K562 (cell line): ENCODE results near the gene DIP2C. TPM values are rescaled to one million over a fixed set of nuclear protein-coding genes. Genes with fewer than 3 reads are reported as not detected.

Source experiments
- ATAC-seq: fragments of 200-7000 bp; cut with Tn5 transposase; 3 replicates; pipeline ENCODE4 v1.9.1; 2020; ENCODE audit warnings: moderate library complexity
- BruUV-seq: library from RNA; stranded (reverse); fragments of 400-500 nt; replicated peaks from 2 replicates; lab custom pipeline; 2021; lab: Mats Ljungman, UMichigan
- CTCF ChIA-PET: fragments of 300-600 bp; formaldehyde crosslinking; extraction: SDS; loops from one replicate; lab custom pipeline; 2021; ENCODE audit warnings: low intra/inter-chr PET ratio; lab: Yijun Ruan, JAX
- POLR2A ChIA-PET: fragments of 300-600, 350-650 bp; sonication (Branson Sonifier 250); formaldehyde crosslinking; extraction: SDS; loops from one replicate; lab custom pipeline; 2021; ENCODE audit warnings: antibody characterized with exemption, inconsistent platforms; lab: Yijun Ruan, JAX
- DNase-seq, 4 experiments: peaks; one replicate each; pipeline versions ENCODE4 v3.0.0 to v3.0.0-alpha.2; 2011 to 2018; ENCODE audit warnings: low spot score in 3 of 4, mixed read lengths in 3 of 4; ENCODE audit errors: extremely low read depth in 1 of 4
- FAIRE-seq: peaks from 2 replicates; lab custom pipeline; 2011; peaks lifted over from hg19 to GRCh38; lab: Jason Lieb, UNC
- H2AFZ ChIP-seq: 2 replicates; pipeline ENCODE4 v1.6.0; 2011; ENCODE audit warnings: low read depth, low read length, control low read depth, inconsistent platforms
- H3K27ac ChIP-seq: fragments of 200-600 bp; 3 replicates; pipeline ENCODE4 v1.8.0; 2011; ENCODE audit warnings: low read depth, mild to moderate bottlenecking, control low read depth, inconsistent platforms, low read length, moderate library complexity, mixed read lengths; ENCODE audit errors: extremely low read depth
- H3K27me3 ChIP-seq, 2 experiments: fragments of 300-600 bp in 1 of 2; 2 replicates in 1 of 2; 3 replicates in 1 of 2; pipeline versions ENCODE4 v1.6.0 to v1.8.0; 2011; ENCODE audit warnings: inconsistent platforms in 2 of 2, low read length in 2 of 2, mild to moderate bottlenecking in 1 of 2, mixed read lengths in 1 of 2, moderate library complexity in 1 of 2; ENCODE audit not compliant: control insufficient read depth in 2 of 2, insufficient read depth in 2 of 2
- H3K36me3 ChIP-seq: fragments of 300-600 bp; 3 replicates; pipeline ENCODE4 v1.8.0; 2011; ENCODE audit warnings: mild to moderate bottlenecking, low read length, inconsistent platforms; ENCODE audit not compliant: control insufficient read depth, insufficient read depth
- H3K4me1 ChIP-seq, 2 experiments: fragments of 200-600 bp in 1 of 2; replicated peaks in 1 of 2; 2 replicates in 1 of 2; 3 replicates in 1 of 2; pipeline versions ENCODE4 v1.5.1 to v1.8.0; 2011; ENCODE audit warnings: inconsistent platforms in 2 of 2, low read length in 2 of 2, mild to moderate bottlenecking in 1 of 2, mixed read lengths in 1 of 2, moderate library complexity in 1 of 2; ENCODE audit not compliant: control insufficient read depth in 2 of 2, insufficient read depth in 2 of 2
- H3K4me2 ChIP-seq: 2 replicates; pipeline ENCODE4 v1.6.1; 2011; ENCODE audit warnings: low read length, control low read depth, inconsistent platforms, mixed read lengths; ENCODE audit not compliant: insufficient read depth
- H3K4me3 ChIP-seq: fragments of 200-600 bp; sonication (generic), shearing (Covaris generic); 2 replicates; pipeline ENCODE4 v1.5.1; 2016; ENCODE audit warnings: control low read depth, inconsistent platforms
- H3K79me2 ChIP-seq: fragments of 200-600 bp; 3 replicates; pipeline ENCODE4 v1.8.0; 2011; ENCODE audit warnings: low read length, inconsistent platforms; ENCODE audit not compliant: control insufficient read depth, insufficient read depth
- H3K9ac ChIP-seq, 2 experiments: 2 replicates each; pipeline versions ENCODE4 v1.6.0 to v1.6.1; 2011; ENCODE audit warnings: low read depth in 2 of 2, low read length in 2 of 2, control low read depth in 1 of 2, inconsistent platforms in 1 of 2, mild to moderate bottlenecking in 1 of 2, mixed read lengths in 1 of 2; ENCODE audit not compliant: insufficient read depth in 1 of 2
- H3K9me1 ChIP-seq: one replicate; pipeline ENCODE4 v1.6.0; 2011; ENCODE audit warnings: inconsistent platforms, mild to moderate bottlenecking, low read length, moderate library complexity; ENCODE audit not compliant: control insufficient read depth, insufficient read depth
- H3K9me3 ChIP-seq: replicated peaks from 2 replicates; pipeline ENCODE4 v1.5.1; 2011; ENCODE audit warnings: low read depth, low read length, inconsistent platforms; ENCODE audit not compliant: control insufficient read depth, insufficient read depth
- H4K20me1 ChIP-seq: replicated peaks from 2 replicates; pipeline ENCODE4 v1.6.1; 2011; ENCODE audit warnings: low read length, inconsistent platforms, mixed read lengths; ENCODE audit not compliant: control insufficient read depth, insufficient read depth
- BRF1 ChIP-seq: IDR thresholded peaks from 3 replicates; pipeline ENCODE4 v1.6.1; 2011; ENCODE audit warnings: borderline replicate concordance, mild to moderate bottlenecking; ENCODE audit not compliant: insufficient read length; ENCODE audit errors: extremely low read depth
- CC2D1A ChIP-seq: fragments of 450-650 bp; IDR thresholded peaks from 2 replicates; pipeline ENCODE4 v1.6.1; 2017; ENCODE audit warnings: mild to moderate bottlenecking
- CXXC5 ChIP-seq: fragments of 250-450 bp; sonication (Bioruptor Pico); IDR thresholded peaks from 2 replicates; pipeline ENCODE4 v1.8.0; 2022; ENCODE audit warnings: inconsistent platforms, mild to moderate bottlenecking, moderate library complexity
- ERF ChIP-seq: fragments of 450-650 bp; formaldehyde crosslinking; IDR thresholded peaks from 2 replicates; pipeline ENCODE4 v1.4.0; 2020; ENCODE audit warnings: mild to moderate bottlenecking, mixed read lengths
- GTF2F1 ChIP-seq: IDR thresholded peaks from 2 replicates; pipeline ENCODE4 v1.6.1; 2011; ENCODE audit warnings: low read depth, low read length, improper control_type of control experiment
- JUN ChIP-seq, 2 experiments: sonication (generic) in 1 of 2; formaldehyde crosslinking in 1 of 2; IDR thresholded peaks; 2 replicates each; pipeline versions ENCODE4 v1.6.1 to v1.8.0; 2012 to 2022; ENCODE audit warnings: borderline replicate concordance in 2 of 2, mild to moderate bottlenecking in 2 of 2, improper control_type of control experiment in 1 of 2, low read depth in 1 of 2, low read length in 1 of 2, missing genetic modification reagents in 1 of 2
- NONO ChIP-seq, 2 experiments: fragments of 200-400 bp in 1 of 2; fragments of 450-650 bp in 1 of 2; formaldehyde crosslinking in 1 of 2; IDR thresholded peaks; 2 replicates each; pipeline ENCODE4 v1.6.1; 2017; ENCODE audit warnings: low read depth in 2 of 2, mild to moderate bottlenecking in 2 of 2, moderate library complexity in 2 of 2, low read length in 1 of 2
- POLR2A ChIP-seq: fragments of 450-650 bp; conservative IDR thresholded peaks from 2 replicates; pipeline ENCODE4 v1.6.1; 2016
- PTTG1 ChIP-seq: fragments of 450-650 bp; IDR thresholded peaks from 2 replicates; pipeline ENCODE4 v1.6.1; 2016; ENCODE audit warnings: low read depth, mild to moderate bottlenecking, missing genetic modification characterization, missing compliant biosample characterization
- RBFOX2 ChIP-seq: fragments of 200-400 bp; formaldehyde crosslinking; IDR thresholded peaks from 2 replicates; pipeline ENCODE4 v1.6.1; 2017; ENCODE audit warnings: low read depth, mild to moderate bottlenecking, low read length, moderate library complexity
- RBM25 ChIP-seq: fragments of 200-400 bp; formaldehyde crosslinking; IDR thresholded peaks from 2 replicates; pipeline ENCODE4 v1.6.1; 2018; ENCODE audit warnings: low read length, low read depth, moderate library complexity; ENCODE audit not compliant: severe bottlenecking
- YY1 ChIP-seq, 3 experiments: IDR thresholded peaks; 2 replicates each; pipeline ENCODE4 v1.6.1; 2011; ENCODE audit warnings: low read length in 2 of 3, mild to moderate bottlenecking in 2 of 3, moderate library complexity in 2 of 3, borderline replicate concordance in 1 of 3, control low read depth in 1 of 3, low read depth in 1 of 3; ENCODE audit not compliant: insufficient read depth in 3 of 3, insufficient replicate concordance in 2 of 3, control insufficient read depth in 1 of 3, insufficient read length in 1 of 3; ENCODE audit errors: extremely low read depth in 1 of 3
- ZNF174 ChIP-seq: fragments of 250-450 bp; sonication (Bioruptor Pico); IDR thresholded peaks from 2 replicates; pipeline ENCODE4 v1.4.0; 2020; ENCODE audit warnings: mild to moderate bottlenecking
- WGBS: fragments of 100-300 bp; shearing (Covaris generic); methylation state at CpG from one replicate; pipeline ENCODE4 v1.1.6; 2016; ENCODE audit warnings: low coverage, mixed read lengths; ENCODE audit not compliant: insufficient coverage; ENCODE audit errors: missing lambda C conversion rate; 5-methylcytosine and 5-hydroxymethylcytosine counted together
- in situ Hi-C: fragments of 300-500 bp; cut with MboI; formaldehyde crosslinking; loops from 4 replicates; pipeline ENCODE4 v1.15.0; 2018; ENCODE audit warnings: inconsistent platforms, mixed read lengths
- intact Hi-C: fragments of 100-400 bp; cut with micrococcal nuclease; formaldehyde crosslinking; loops from 2 replicates; pipeline ENCODE4 v1.14.2; 2022
- polyA plus RNA-seq, 8 experiments: library from polyadenylated mRNA; depleted of rRNA in 4 of 8; stranded (reverse) in 5 of 8; unstranded in 3 of 8; fragments of >200 nt; fragmentation: Nextera tagmentation in 2 of 8; fragmentation: Illumina TruSeq in 1 of 8; extraction: Ambion mirVana in 2 of 8; extraction: Trizol in 1 of 8; gene quantifications; 2 replicates each; pipeline versions ENCODE4 v1.2.1 to v1.2.3, GENCODE V29; 2011 to 2014; ENCODE audit warnings: inconsistent platforms in 1 of 8, missing spikeins in 1 of 8
- total RNA-seq, 7 experiments: library from RNA; depleted of rRNA in 6 of 7; stranded (reverse); fragments of >200 nt in 6 of 7; fragmentation: Illumina TruSeq in 2 of 7; extraction: Trizol in 2 of 7; gene quantifications; 2 replicates each; pipeline versions ENCODE4 v1.2.1 to v1.2.3, GENCODE V29; 2011 to 2021; ENCODE audit warnings: low replicate concordance in 1 of 7
- TF ChIP-seq, protein P1 (sequence below): sonication (generic); formaldehyde crosslinking; IDR thresholded peaks from 2 replicates; pipeline ENCODE4 v1.4.0; 2020; ENCODE audit warnings: mild to moderate bottlenecking, missing genetic modification reagents
- TF ChIP-seq, protein P2 (sequence below): sonication (generic); formaldehyde crosslinking; IDR thresholded peaks from 2 replicates; pipeline ENCODE4 v1.8.1; 2023; ENCODE audit warnings: mild to moderate bottlenecking, missing genetic modification reagents, moderate library complexity

DIP2C gene
- total and polyA plus RNA-seq, 9 of the 15 experiments (the other 6 are each of a cell fraction or from before 2014, with no cell fraction given): 0.01 TPM; not detected in 8

DNA sequence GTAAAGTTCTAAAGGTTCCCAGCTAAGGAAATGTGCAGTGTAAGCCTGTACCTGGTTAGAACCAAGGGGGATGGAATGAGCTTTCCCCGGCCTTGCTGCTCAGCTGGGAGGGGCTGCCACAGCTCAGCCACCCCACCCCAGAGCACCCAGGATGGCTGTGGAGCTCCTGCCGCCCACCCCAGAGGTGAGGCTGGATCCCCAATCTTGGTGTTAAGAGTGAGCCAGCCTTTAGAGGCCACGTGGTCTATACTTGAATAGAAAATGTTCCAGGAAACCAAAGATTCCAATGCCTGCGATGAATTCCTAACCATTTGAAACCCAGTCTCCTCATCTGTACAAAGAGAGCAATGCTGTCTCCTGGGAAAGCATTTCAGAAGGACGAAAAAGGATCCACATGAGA lies 16.5 kb downstream of the DIP2C start:
- peaks cover 0 to 10% of the 10 kb centered on the region in 2 experiments; a peak in 2 of 5 replicates for H3K27me3 ChIP-seq
- ATAC-seq (no peak), DNase-seq (no peak), FAIRE-seq (no peak)
- TF ChIP-seq ERF (CRISPR knock-in tag): no peak
- no peak for TF ChIP-seq ZNF174 (CRISPR knock-in tag)
- no peak for TF ChIP-seq YY1 (IDR thresholded peaks at IDR 0.05; ENCODE audit: borderline replicate concordance in 1 of 3, control insufficient read depth in 1 of 3, extremely low read depth in 1 of 3, insufficient read depth in 3 of 3, insufficient read length in 1 of 3, insufficient replicate concordance in 2 of 3, low read depth in 1 of 3, low read length in 2 of 3)
- TF ChIP-seq BRF1: no peak
- TF ChIP-seq GTF2F1: no peak
- TF ChIP-seq CXXC5 (CRISPR knock-in tag): no peak
- TF ChIP-seq PTTG1 (tag): no peak
- no peak for TF ChIP-seq RBFOX2
- TF ChIP-seq, protein P1, sequence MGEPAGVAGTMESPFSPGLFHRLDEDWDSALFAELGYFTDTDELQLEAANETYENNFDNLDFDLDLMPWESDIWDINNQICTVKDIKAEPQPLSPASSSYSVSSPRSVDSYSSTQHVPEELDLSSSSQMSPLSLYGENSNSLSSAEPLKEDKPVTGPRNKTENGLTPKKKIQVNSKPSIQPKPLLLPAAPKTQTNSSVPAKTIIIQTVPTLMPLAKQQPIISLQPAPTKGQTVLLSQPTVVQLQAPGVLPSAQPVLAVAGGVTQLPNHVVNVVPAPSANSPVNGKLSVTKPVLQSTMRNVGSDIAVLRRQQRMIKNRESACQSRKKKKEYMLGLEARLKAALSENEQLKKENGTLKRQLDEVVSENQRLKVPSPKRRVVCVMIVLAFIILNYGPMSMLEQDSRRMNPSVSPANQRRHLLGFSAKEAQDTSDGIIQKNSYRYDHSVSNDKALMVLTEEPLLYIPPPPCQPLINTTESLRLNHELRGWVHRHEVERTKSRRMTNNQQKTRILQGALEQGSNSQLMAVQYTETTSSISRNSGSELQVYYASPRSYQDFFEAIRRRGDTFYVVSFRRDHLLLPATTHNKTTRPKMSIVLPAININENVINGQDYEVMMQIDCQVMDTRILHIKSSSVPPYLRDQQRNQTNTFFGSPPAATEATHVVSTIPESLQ (CRISPR knock-in tag): no peak
- TF ChIP-seq CC2D1A: no peak
- TF ChIP-seq, protein P2, sequence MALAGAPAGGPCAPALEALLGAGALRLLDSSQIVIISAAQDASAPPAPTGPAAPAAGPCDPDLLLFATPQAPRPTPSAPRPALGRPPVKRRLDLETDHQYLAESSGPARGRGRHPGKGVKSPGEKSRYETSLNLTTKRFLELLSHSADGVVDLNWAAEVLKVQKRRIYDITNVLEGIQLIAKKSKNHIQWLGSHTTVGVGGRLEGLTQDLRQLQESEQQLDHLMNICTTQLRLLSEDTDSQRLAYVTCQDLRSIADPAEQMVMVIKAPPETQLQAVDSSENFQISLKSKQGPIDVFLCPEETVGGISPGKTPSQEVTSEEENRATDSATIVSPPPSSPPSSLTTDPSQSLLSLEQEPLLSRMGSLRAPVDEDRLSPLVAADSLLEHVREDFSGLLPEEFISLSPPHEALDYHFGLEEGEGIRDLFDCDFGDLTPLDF: no peak
- no peak for TF ChIP-seq NONO (IDR thresholded peaks at IDR 0.05; ENCODE audit: low read depth in 2 of 2, low read length in 1 of 2)
- TF ChIP-seq JUN (IDR thresholded peaks at IDR 0.05; ENCODE audit: borderline replicate concordance, low read depth, low read length): no peak
- no peak for TF ChIP-seq JUN (CRISPR knock-in tag; IDR thresholded peaks at IDR 0.05; ENCODE audit: borderline replicate concordance)
- TF ChIP-seq POLR2A: no peak
- TF ChIP-seq RBM25: no peak
- H3K9me1 ChIP-seq: no peaks in the 10 kb centered on the region
- no peak overlapping the region for H3K4me2 ChIP-seq
- no peaks in the 10 kb centered on the region for H3K79me2 ChIP-seq
- H3K9ac ChIP-seq: no peak overlapping the region
- H3K27ac ChIP-seq: no peak overlapping the region
- in situ Hi-C loops (loop anchor here (10.0 kb wide), 1 partner anchor 98 kb away; no protein-coding TSS in a partner anchor), intact Hi-C loops (no loop called here)
- H3K4me3 ChIP-seq: no peak overlapping the region
- no peaks in the 10 kb centered on the region for H3K36me3 ChIP-seq
- 3% methylated on average over 5 of the region's 5 CpGs for WGBS
- ChIA-PET POLR2A (interaction anchor here (0.7 kb wide), 1 partner anchor 10 kb away, joined by 3 read pairs; no protein-coding TSS in a partner anchor), CTCF (no interaction called here)
- no peak overlapping the region for H2AFZ ChIP-seq
- BruUV-seq: no TSS peak
- no peaks in the 10 kb centered on the region for H4K20me1 ChIP-seq
- H3K9me3 ChIP-seq: no peaks in the 10 kb centered on the region; the same call in 1 of the 2 replicates
- no peaks in the 10 kb centered on the region for H3K4me1 ChIP-seq
